Activated naive CD8-positive, alpha-beta T cell treated with anti-CD3 and anti-CD28 coated beads, Interleukin-2, amount 50 U/mL, for 24 hours (primary cell): Measurements from ENCODE around the gene KDM8.

Experiments
- ATAC-seq: fragments of 150-1000 bp; cut with Tn5 transposase; one replicate; pipeline ENCODE4 v1.10.0; 2021
- DNase-seq: peaks from one replicate; pipeline ENCODE4 v3.0.0; 2021
- H3K27ac Mint-ChIP-seq: one replicate; pipeline ENCODE4 v1.8.0; 2021; ENCODE audit warnings: mild to moderate bottlenecking, mixed read lengths
- H3K27me3 Mint-ChIP-seq: one replicate; pipeline ENCODE4 v1.8.0; 2021; ENCODE audit warnings: mixed read lengths
- H3K36me3 Mint-ChIP-seq: one replicate; pipeline ENCODE4 v1.8.0; 2021; ENCODE audit warnings: low read depth, mixed read lengths
- H3K4me1 Mint-ChIP-seq: one replicate; pipeline ENCODE4 v1.8.0; 2021; ENCODE audit warnings: mixed read lengths
- H3K4me3 Mint-ChIP-seq: one replicate; pipeline ENCODE4 v1.8.0; 2021; ENCODE audit warnings: mild to moderate bottlenecking, moderate library complexity, mixed read lengths
- H3K9me3 Mint-ChIP-seq: one replicate; pipeline ENCODE4 v1.8.0; 2021; ENCODE audit warnings: mixed read lengths

The KDM8 gene

DNA sequence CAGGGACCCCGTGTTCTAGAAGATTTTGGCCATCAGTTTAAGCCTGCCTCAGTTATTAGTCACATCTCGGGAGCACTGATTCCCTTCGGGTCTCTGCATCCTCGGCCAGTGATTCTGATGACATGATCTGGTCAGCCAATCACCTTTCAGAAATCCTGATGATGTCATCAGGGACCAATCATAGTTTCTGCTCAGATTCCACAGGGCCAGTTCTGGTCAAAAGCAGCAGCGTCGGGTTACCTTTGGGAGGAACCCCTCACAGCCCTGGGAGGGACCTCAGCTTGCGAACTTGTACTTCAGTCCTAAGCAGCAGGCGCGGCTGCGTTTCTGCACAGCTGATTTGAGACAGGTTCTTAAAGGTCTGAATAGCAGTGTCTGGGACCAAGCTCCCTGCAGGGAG lies 13.9 kb downstream of the KDM8 start:
- no peak overlapping the region for H3K4me3 Mint-ChIP-seq
- DNase-seq, result no peak
- H3K27ac Mint-ChIP-seq, result no peak overlapping the region

DNA sequence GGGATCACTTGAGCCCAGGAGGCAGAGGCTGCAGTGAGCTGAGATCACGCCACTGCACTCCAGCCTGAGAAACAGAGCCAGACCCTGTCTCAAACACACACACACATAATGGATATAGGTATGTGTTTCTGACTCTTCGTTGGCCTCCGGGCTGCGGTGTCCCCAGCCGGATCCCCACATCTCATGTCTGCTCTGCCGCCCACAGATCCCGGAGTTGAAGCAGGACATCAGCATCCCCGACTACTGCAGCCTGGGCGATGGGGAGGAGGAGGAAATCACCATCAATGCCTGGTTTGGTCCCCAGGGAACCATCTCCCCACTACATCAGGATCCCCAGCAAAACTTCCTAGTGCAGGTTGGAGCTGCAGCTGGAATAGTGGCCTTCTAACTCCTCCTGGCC lies 15.4 kb downstream of the KDM8 start:
- ATAC-seq (no peak), DNase-seq (no peak)
- Mint-ChIP-seq H3K36me3 (peaks cover 10% of the 10 kb centered on the region), H3K27ac (no peak overlapping the region), H3K4me1 (no peaks in the 10 kb centered on the region), H3K9me3 (no peaks in the 10 kb centered on the region), H3K27me3 (no peaks in the 10 kb centered on the region), H3K4me3 (no peak overlapping the region)

More for the DNA sequence above, 13.9 kb downstream of the KDM8 start:
- Mint-ChIP-seq H3K4me1 (no peaks in the 10 kb centered on the region), H3K36me3 (peaks cover 10% of the 10 kb centered on the region), H3K27me3 (no peaks in the 10 kb centered on the region), H3K9me3 (no peaks in the 10 kb centered on the region)
- no peak for ATAC-seq

DNA sequence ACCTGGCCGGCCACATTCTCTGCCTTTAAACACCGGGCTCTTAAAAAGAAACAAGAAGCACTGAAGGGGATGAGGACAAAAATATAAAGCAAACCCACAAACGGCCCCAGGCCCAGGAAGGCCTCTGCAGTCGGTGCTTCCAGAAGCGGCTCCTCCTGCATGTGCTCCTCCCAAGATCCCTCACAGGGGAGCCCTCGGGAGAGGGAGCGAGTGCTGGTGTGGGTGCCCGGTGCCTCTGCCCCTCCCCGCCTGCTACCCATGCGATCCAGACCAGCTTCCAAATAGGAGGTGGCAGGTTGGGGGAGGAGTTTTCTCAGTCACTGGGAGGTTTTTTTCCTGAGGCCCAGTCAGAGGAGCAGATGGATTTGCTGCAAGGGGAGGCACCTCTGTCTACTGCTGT lies 15.8 kb downstream of the KDM8 start:
- Mint-ChIP-seq H3K4me1 (peaks cover 2% of the 10 kb centered on the region), H3K9me3 (no peaks in the 10 kb centered on the region), H3K27me3 (no peaks in the 10 kb centered on the region), H3K36me3 (peaks cover 10% of the 10 kb centered on the region), H3K4me3 (no peak overlapping the region), H3K27ac (no peak overlapping the region)
- ATAC-seq (no peak), DNase-seq (no peak)

DNA sequence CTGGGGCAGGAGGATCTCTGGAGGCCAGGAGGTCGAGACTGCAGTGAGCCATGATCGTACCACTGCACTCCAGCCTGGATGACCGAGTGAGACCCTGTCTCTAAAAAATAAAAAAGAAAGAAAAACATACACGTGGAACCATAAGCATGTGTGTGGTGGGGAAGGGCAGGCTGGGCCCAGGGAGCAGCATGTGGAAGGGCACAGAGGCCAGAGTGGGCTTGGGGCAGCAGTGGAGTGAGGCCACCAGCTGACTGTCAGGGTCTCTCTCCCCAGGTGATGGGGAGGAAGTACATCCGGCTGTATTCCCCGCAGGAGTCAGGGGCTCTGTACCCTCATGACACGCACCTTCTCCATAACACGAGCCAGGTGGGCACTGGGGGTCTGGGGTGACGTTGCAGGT lies 16.8 kb downstream of the KDM8 start:
- peaks cover 2% of the 10 kb centered on the region for H3K4me1 Mint-ChIP-seq

DNA sequence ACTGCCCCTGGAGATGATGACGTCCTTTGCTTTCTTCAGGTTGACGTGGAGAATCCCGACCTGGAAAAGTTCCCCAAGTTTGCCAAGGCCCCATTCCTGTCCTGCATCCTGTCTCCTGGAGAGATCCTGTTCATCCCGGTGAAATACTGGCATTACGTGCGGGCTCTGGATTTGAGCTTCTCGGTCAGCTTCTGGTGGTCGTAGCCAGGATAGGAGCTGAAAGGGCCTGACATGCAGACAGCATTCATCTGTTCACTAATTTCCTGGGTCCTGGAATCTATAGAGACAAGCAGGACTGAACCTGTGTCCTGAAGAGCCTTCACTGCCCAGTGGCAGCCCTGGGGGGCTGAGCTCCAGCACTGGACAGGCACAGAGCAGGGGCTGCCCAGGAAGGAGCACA lies 17.2 kb downstream of the KDM8 start:
- Mint-ChIP-seq H3K4me3 (no peak overlapping the region), H3K4me1 (peaks cover 2% of the 10 kb centered on the region), H3K36me3 (peaks cover 5% of the 10 kb centered on the region), H3K27ac (no peak overlapping the region), H3K27me3 (no peaks in the 10 kb centered on the region), H3K9me3 (no peaks in the 10 kb centered on the region)
- ATAC-seq (no peak), DNase-seq (no peak)

More for the DNA sequence above, 16.8 kb downstream of the KDM8 start:
- Mint-ChIP-seq H3K9me3 (no peaks in the 10 kb centered on the region), H3K27ac (no peak overlapping the region), H3K27me3 (no peaks in the 10 kb centered on the region), H3K4me3 (no peak overlapping the region), H3K36me3 (peaks cover 7% of the 10 kb centered on the region)
- no peak for DNase-seq
- ATAC-seq, result no peak

DNA sequence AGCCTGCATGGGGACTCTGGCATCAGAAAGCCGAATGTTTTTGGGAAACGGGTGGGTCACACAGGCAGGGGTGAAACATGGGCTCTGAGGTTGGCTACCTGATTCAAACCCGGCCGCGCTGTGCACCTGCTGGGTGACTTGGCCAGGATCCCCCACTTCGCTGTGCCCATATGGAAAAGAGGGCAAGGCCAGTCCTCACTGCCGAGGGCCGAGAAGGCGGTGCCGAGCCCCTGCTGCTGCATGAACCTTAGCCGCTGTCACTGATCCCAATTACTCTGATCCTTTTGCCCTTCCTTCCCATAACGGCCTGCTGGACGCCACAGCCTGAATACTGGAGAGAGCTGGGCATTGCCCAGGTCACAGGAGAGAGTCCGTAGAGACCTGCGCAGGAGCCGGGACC lies 17.7 kb downstream of the KDM8 start:
- Mint-ChIP-seq H3K4me1 (peaks cover 6% of the 10 kb centered on the region), H3K27ac (no peak overlapping the region), H3K9me3 (no peaks in the 10 kb centered on the region), H3K4me3 (no peak overlapping the region), H3K27me3 (no peaks in the 10 kb centered on the region), H3K36me3 (peaks cover 4% of the 10 kb centered on the region)
- ATAC-seq, result no peak
- DNase-seq, result no peak

DNA sequence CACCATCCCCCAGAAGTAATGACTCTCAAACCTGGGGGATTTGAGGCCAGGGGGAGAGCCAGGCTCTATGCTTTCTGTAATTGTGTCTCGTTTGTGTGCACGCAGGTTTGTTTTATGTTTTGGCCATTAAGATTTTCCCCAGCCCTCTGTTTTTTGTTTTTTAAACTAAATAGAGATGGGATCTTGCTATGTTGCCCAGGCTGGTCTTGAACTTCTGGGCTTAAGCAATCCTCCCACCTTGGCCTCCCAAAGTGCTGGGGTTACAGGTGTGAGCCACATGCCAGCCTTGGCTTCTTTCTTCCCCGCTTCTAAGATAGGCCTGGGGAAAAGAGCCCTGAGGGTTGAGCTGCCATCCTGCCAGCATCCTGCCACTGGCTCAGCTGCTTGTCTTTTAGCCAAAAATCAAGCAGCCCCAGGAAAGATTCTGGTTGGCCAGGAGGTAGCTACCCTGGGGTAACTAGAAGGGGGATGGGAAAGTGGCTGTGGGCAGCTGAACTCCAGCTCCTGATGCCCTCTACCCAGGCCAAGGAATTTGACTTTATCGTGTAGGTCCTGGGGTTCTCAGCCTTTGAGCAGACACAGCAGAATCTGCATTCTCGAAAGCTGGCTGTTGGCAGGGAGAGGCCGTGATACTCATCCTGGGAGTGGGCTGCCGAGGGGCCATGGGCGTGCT lies 18.4 kb downstream of the KDM8 start:
- no peaks in the 10 kb centered on the region for H3K27me3 Mint-ChIP-seq
- no peak overlapping the region for H3K27ac Mint-ChIP-seq

DNA sequence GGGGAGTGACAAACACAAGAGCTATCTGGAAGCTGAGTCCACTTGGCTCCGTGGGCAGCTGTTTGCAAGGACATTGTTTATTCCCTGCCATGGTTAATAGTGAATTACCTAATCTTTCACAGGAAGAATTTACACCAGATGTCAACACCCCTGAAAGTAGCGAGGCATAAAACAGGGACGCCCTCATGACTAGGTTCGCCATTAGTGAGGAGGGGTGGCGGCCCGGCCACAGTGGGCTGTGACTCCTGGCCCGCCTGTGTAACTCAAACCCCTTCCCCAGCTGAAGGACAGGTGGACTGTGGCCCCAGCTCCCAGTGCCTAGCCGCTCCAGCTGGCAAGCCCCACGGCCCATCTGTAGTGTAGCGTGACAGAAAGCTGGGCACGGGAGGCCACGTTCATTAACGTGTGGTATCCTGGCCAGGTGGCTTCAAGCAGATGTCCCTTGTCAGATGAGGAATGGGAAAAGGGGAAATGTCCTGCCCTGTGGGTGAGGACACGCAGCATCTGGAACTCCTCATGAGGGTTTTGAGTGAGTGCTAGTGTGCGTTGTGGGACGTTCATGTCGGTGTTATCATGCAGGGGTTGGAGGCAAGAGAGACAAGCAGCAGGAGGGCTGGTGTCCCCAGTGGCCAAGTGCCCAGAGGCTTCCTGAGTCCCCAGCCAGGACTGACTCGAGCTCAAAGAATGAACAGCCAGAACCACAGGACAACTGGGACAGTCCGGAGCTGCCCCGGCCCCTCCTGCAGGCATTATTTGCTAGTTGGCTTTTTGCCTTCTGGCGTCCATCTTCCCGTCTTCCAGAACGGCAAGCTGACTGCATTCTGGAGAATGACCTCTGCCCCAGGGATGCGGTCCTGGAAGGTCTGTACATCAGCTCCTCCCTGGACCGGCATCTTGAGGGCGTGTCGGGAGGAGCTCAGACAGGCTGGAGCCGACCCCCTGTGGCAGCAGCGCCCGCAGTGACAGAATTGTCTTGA lies 19.2 kb downstream of the KDM8 start:
- H3K36me3 Mint-ChIP-seq, result peaks cover 11% of the 10 kb centered on the region
- ATAC-seq (no peak), DNase-seq (no peak)
- no peak overlapping the region for H3K4me3 Mint-ChIP-seq
- no peak overlapping the region for H3K27ac Mint-ChIP-seq
- H3K4me1 Mint-ChIP-seq, result peaks cover 15% of the 10 kb centered on the region
- H3K9me3 Mint-ChIP-seq, result no peaks in the 10 kb centered on the region
- no peaks in the 10 kb centered on the region for H3K27me3 Mint-ChIP-seq

More for the DNA sequence above, 18.4 kb downstream of the KDM8 start:
- Mint-ChIP-seq H3K9me3 (no peaks in the 10 kb centered on the region), H3K4me1 (peaks cover 10% of the 10 kb centered on the region), H3K36me3 (peaks cover 8% of the 10 kb centered on the region), H3K4me3 (no peak overlapping the region)
- DNase-seq (no peak), ATAC-seq (no peak)

DNA sequence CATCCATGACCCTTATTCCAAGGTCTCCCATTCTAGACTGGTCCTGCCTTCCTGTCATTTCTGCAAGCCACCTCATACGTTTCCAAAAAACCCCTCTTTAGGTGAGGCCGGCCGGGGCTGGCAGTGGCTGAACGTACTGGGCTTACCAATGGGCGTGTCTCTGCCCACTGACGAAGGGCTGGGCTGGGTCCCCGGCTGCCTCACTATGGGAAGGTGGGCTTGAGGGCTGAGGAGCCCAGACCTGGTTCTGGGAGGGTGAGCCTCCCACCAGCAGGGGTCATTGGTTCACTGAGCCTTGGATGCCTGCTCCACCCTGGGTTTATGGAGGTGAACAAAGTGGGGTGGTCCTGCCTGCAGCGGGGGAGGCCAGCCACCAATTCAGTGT lies 19.9 kb downstream of the KDM8 start:
- Mint-ChIP-seq H3K4me1 (peaks cover 17% of the 10 kb centered on the region), H3K9me3 (no peaks in the 10 kb centered on the region), H3K27ac (no peak overlapping the region), H3K27me3 (no peaks in the 10 kb centered on the region), H3K36me3 (peaks cover 12% of the 10 kb centered on the region), H3K4me3 (no peak overlapping the region)
- no peak for ATAC-seq
- no peak for DNase-seq

DNA sequence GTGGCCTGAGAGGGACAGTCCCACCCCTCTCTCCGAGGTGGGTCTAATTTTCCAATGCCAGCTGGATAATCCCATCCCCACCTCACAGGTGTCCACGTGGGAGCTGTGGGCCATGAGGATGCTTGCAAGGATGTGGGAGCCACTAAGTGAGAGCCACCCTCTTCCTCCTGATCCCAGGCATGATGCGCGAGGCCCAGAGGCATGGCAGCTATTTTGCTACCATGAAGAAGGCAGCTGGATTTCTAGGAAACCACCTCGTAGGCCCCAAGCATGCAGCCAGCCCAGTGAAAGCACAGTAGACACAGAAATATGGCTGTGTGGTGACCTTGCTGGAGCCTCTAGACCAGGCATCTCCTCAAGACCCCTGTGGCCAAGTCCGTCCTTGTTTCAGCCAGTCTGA lies 20.4 kb downstream of the KDM8 start:
- no peaks in the 10 kb centered on the region for H3K9me3 Mint-ChIP-seq
- H3K27ac Mint-ChIP-seq, result peak overlapping the region; percentile 51
- peaks cover 17% of the 10 kb centered on the region for H3K4me1 Mint-ChIP-seq
- no peaks in the 10 kb centered on the region for H3K27me3 Mint-ChIP-seq
- DNase-seq (no peak), ATAC-seq (no peak)
- H3K36me3 Mint-ChIP-seq, result peaks cover 12% of the 10 kb centered on the region
- H3K4me3 Mint-ChIP-seq, result no peak overlapping the region

DNA sequence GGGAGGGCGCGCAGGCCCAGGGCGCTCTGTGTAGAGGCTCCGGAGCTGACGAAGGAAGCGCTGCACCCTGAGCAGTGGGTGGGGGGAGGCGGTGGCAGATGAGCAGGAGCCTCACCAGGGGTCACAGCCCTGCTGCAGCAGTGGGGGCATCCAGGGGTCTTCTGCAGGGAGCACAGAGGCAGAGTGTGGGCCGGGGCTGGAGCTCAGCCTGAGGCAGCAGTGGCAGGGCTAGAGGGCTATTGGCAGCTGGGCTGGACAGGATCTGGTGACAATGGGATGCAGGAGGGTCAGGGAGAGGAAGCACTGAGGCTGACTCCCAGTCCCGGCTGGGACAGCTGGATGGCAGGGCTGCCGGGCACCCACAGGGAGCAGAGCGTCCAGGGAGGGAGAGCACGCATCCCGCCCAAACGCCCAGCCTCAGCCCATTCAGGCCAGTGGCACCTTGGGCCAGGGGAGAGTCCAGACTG lies 21.0 kb downstream of the KDM8 start:
- no peaks in the 10 kb centered on the region for H3K27me3 Mint-ChIP-seq
- DNase-seq (no peak), ATAC-seq (no peak)
- H3K9me3 Mint-ChIP-seq, result no peaks in the 10 kb centered on the region
- H3K4me3 Mint-ChIP-seq, result no peak overlapping the region
- peak overlapping the region; percentile 51 for H3K27ac Mint-ChIP-seq
- peaks cover 15% of the 10 kb centered on the region for H3K36me3 Mint-ChIP-seq
- peaks cover 22% of the 10 kb centered on the region for H3K4me1 Mint-ChIP-seq

DNA sequence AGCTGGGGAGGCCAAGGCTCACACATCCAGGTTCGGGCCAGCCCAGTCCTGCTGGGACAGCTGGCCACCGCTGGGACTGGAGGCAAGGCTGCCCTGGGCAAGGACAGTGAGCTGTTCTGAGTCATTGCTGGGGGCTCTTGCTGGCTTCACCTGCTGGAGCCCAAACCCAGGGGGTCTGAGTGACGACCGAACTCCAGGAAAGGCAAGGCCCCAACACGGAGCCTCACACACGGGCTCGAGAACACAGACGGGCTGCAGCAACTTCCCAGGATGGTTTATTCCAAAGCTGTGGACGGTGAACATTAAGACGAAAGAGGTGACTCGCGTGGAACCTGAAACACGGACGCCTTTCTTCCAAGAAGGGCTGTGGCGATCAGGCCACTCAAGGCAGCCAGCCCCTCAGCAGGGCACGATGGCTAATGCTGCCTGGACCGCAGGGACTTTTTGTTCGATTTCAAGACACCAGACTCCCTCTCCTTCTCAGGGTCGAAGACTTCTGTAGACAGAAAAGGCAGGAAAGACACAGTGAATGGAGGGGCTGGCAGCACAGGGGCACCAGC lies 21.5 kb downstream of the KDM8 start:
- peaks cover 16% of the 10 kb centered on the region for H3K36me3 Mint-ChIP-seq
- no peaks in the 10 kb centered on the region for H3K9me3 Mint-ChIP-seq
- DNase-seq, result no peak
- H3K27ac Mint-ChIP-seq, result peak overlapping the region; percentile 51
- ATAC-seq, result no peak
- H3K4me3 Mint-ChIP-seq, result no peak overlapping the region
- peaks cover 27% of the 10 kb centered on the region for H3K4me1 Mint-ChIP-seq
- no peaks in the 10 kb centered on the region for H3K27me3 Mint-ChIP-seq

DNA sequence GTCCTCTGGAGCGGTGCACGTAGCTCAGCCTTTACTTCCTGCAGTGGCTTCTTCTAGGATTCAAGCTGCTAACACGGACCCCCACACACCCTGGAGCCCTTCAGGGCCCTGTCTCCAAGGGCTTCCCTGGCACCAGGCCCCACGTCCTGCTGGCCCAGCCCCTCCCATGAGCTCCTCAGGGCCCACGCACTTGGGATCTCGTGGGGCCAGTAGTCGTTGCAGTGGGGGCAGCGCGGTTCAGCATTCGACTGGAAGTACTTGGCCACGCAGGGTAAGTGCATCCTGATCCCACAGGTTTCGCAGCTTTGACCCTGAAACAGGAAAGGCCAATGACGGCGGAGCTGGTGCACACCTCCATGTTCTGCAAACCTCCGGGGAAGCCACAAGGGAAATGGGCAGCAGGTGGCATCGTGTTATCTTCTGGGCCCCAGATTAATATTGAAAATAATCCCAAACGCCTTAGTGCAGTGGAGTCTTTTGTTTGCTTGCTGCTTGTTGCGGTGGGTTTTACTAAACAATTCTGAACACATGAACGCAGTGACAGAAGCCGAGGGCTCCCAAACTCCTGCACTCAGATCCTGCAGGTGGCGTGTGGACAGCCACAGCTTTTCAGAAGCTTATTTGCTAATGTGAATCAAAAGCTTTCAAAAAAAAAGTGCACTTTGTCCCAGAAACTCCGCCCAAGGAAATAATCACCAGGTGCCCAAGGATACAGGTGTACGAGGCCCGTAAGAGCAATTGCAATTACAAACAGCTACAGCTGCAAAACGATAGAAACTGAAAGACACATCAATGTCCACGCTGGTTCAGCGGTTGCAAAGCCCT lies 22.4 kb downstream of the KDM8 start:
- Mint-ChIP-seq H3K4me3 (no peak overlapping the region), H3K27ac (peak overlapping the region; percentile 64), H3K36me3 (peaks cover 20% of the 10 kb centered on the region), H3K9me3 (no peaks in the 10 kb centered on the region), H3K4me1 (peaks cover 36% of the 10 kb centered on the region), H3K27me3 (no peaks in the 10 kb centered on the region)
- ATAC-seq (no peak), DNase-seq (no peak)

DNA sequence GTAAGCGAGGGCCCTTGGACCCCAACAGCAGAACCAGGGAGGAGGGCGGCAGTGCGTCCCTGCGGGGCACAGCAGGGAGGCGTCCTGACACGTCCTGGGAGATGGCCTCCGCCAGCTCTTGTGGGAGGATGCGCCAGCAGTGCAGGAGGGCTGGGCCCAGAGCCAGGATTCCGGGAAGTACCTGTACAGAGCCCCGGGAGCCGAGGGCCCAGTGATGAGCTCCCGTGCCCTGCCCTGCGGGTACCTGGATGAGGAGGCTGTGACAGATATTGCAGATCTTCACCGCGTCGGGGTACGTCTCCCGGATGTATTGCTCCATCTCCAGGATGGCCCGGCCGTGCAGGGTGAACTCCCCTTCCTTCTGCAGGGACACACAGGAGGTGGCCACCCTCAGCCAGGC lies 23.1 kb downstream of the KDM8 start:
- DNase-seq, result no peak
- Mint-ChIP-seq H3K27me3 (no peaks in the 10 kb centered on the region), H3K4me1 (peaks cover 43% of the 10 kb centered on the region), H3K36me3 (peaks cover 25% of the 10 kb centered on the region), H3K27ac (peak overlapping the region; percentile 64), H3K9me3 (no peaks in the 10 kb centered on the region), H3K4me3 (no peak overlapping the region)
- no peak for ATAC-seq
